Activated gamma-delta T cell treated with Interleukin-2 at 50 U/mL for 16 hours (primary cell): ENCODE measurements around the gene CEP41.

Source experiments
- DNase-seq: peaks from one replicate; pipeline ENCODE4 v3.0.0-alpha.2; 2020

Gene CEP41

DNA sequence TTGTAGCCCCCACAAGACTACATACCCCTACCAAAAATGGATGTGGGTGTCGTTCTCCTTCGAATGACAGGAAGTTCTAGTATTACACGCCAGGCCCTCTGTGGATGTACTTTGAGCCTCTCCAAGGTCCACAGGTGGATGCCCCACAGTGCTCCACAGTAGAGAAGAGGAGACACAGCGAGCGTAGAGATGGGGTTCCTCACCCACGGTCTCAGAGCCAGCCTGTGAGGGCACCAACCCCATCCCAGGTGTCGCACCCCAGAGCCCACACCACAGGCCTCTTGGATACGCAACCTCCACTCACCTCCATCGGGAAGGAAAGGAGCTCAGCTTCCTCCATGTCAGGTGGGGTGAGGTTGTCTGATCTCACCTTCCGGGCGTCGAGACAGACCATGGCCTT is 93.9 kb downstream of the CEP41 start:
- DNase-seq = no peak

DNA sequence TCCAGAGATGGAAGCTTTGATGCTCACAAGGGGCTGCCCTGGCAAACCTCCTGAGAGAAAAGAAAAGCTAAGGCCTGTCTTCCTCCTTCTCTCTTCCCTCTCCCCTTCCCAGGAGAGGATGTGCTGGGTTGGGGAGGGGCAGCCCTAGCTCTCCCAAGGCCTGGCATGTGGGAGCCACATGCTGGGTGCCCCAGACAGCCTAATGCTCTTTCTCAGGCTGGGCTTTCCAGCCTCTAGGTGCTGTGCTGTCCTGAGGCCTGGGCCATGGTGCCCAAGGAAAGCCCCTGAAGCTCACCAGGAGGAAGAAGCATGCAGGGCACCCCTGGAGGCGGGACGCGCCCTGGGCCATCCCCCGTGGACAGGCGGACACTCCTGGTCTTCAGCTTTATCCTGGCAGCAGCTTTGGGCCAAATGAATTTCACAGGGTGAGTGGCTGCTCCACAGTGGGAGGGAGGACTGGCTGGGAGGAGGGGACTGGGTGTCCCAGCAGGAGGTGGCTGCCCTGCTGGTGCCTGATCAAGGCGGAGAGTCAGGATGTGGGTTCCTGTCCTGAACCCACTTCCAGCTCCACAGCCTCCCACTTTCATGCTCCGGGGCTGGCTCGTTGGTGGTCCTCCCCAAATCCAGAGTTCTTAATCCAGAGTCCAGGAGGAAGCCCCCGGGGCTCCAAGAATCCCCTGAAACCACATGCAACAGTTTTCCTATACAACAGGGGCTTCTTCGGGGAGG is 94.5 kb downstream of the CEP41 start:
- no peak for DNase-seq

DNA sequence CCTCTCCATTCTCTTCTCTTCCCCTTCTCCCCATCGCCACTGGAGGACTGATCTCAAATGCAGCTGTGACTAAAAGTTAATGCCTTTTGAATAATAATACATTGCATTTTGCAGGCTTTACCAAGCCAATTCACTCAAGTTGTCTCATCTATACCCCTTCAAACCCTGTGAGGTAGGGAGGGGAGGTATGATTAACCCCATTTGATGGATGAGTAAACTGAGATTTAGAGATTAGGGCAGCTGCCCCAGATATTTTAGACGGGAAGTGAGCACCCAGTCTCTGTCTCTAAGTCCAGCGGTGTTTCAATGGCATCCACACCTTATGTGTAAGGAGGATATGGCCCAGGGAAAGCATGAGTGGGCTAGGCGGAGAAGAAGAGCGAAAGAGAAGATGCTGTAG is 95.1 kb downstream of the CEP41 start:
- no peak for DNase-seq

DNA sequence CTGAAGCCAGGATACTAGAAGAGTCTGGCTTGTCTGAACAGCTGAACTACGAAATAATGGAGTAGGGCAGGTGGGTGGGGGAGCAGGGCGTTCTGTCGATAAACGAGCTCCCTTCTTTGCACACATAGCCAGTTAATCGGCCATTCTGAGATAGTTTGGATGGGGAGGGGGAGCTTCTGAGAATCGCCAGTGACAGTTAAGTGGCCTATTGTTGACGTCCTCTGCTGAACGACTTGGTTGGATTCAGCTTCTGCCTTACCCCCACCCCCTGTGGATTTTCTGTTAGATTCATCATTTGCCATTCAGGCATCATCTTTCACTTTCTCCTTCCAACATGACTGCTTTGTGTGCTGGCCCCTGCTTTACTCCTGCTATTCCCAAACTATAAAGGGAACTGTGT is 95.7 kb downstream of the CEP41 start:
- DNase-seq = no peak

DNA sequence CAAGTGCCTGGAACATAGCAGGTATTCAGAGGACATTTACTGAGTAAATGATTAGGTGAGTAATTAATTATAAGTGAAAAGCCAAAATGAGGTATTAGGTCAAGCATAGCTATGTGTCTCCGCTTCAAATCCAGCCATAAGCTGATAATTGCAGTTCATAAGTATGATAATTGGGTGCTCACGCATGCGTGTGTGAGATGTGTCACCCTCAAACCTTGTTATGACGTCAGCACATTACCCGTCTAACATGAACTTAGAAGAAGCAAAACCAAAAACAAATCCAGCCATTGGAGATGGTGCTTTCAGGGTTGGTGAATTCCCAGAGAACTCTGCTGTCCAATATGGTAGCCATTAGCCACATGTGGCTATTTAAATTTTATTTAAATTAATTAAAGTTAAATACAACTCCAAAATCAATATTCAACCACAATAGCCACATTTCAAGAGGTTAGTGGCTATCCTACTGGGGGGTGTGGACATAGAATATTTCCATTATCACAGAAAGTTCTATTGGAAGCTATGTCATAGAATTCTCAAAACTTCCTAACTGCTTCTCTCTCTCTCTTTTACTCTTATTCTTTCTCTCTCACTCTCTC is 96.4 kb downstream of the CEP41 start, which contains the start of gene CPA5:
Gene CPA5 (plus strand): TSS at position 546 of the 596 bp plus-strand sequence. CDS start 1,670 bp downstream, outside the sequence.
- no peak for DNase-seq
